ENCODE data around the gene EML4. TPM values are rescaled to one million over a fixed set of nuclear protein-coding genes. Genes with fewer than 3 reads are reported as not detected.
"Not testable (repeated sequence)": the region's sequence is repeated elsewhere in the genome, so short reads cannot be mapped to it uniquely, and the experiment has no call there.

Gene EML4
- total RNA-seq, 2 experiments from 2014 or later: 58.2 to 59.7 TPM

DNA sequence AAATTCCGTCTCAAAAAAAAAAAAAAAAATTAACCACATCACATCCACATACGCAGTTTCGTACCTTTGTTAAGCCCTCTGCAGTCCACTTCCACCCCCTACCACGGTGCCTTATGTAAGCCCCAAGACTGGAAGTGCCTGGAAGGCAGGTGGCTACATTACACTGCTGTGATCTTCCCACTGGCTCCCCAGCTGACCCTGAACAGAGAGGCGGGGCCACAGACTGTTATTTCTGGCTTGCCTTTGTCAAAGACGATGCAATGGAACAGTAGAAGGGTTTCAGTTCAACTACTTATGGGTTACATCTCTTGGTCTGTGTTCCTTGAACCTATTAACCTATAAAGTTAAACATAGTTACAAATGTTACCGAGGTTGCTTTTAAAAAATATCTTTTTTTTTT, 207.6 kb downstream of the EML4 start:
- POLR2A ChIA-PET: no interaction called here
- ATAC-seq: no peak
- CTCF ChIA-PET: no interaction called here

GRCh38 chr2:42378415-42378814, 209.3 kb downstream of the EML4 start:
- no peak for TF ChIP-seq CTCF (IDR thresholded peaks at IDR 0.05)
- ChIA-PET CTCF (no interaction called here), POLR2A (no interaction called here)

More for the DNA sequence above, 207.6 kb downstream of the EML4 start:
- DNase-seq: no peak
- no peak overlapping the region for H3K27ac Mint-ChIP-seq
- no peaks in the 10 kb centered on the region for H3K36me3 Mint-ChIP-seq (ENCODE audit: low read depth)
- no peaks in the 10 kb centered on the region for H3K4me1 Mint-ChIP-seq (ENCODE audit: low read depth)
- H3K27me3 Mint-ChIP-seq: no peaks in the 10 kb centered on the region
- TF ChIP-seq CTCF (IDR thresholded peaks at IDR 0.05): no peak
- intact Hi-C loops (cut with micrococcal nuclease): no loop called here
- H3K9me3 Mint-ChIP-seq: no peaks in the 10 kb centered on the region
- no peak overlapping the region for H3K4me3 Mint-ChIP-seq

GRCh38 chr2:42380026-42380425, 210.9 kb downstream of the EML4 start:
- H3K4me3 Mint-ChIP-seq; ATAC-seq; H3K27ac Mint-ChIP-seq; H3K9me3 Mint-ChIP-seq; H3K36me3 Mint-ChIP-seq (ENCODE audit: low read depth); H3K27me3 Mint-ChIP-seq; intact Hi-C loops (cut with micrococcal nuclease); DNase-seq; H3K4me1 Mint-ChIP-seq (ENCODE audit: low read depth); CTCF ChIA-PET; POLR2A ChIA-PET: not testable (repeated sequence)

More at GRCh38 chr2:42378415-42378814, 209.3 kb downstream of the EML4 start:
- ATAC-seq (no peak), DNase-seq (no peak)
- Mint-ChIP-seq H3K9me3 (no peaks in the 10 kb centered on the region), H3K27me3 (no peaks in the 10 kb centered on the region), H3K4me1 (ENCODE audit: low read depth) (no peaks in the 10 kb centered on the region), H3K36me3 (ENCODE audit: low read depth) (no peaks in the 10 kb centered on the region), H3K27ac (no peak overlapping the region), H3K4me3 (no peak overlapping the region)
- intact Hi-C loops (cut with micrococcal nuclease): no loop called here

GRCh38 chr2:42382144-42382543, 213.0 kb downstream of the EML4 start:
- Mint-ChIP-seq H3K9me3 (no peaks in the 10 kb centered on the region), H3K36me3 (ENCODE audit: low read depth) (no peaks in the 10 kb centered on the region), H3K4me1 (ENCODE audit: low read depth) (no peaks in the 10 kb centered on the region), H3K4me3 (no peak overlapping the region), H3K27ac (no peak overlapping the region), H3K27me3 (no peaks in the 10 kb centered on the region)
- ChIA-PET POLR2A (no interaction called here), CTCF (no interaction called here)
- no peak for TF ChIP-seq CTCF (IDR thresholded peaks at IDR 0.05)
- intact Hi-C loops (cut with micrococcal nuclease): no loop called here
- ATAC-seq: no peak
- DNase-seq: no peak

Other genes starting within 250 kb of the EML4 start
- gene PKDCC, start 121.3 kb upstream of the EML4 start, total RNA-seq: not detected
- 100 to 1,000 TPM; 113 to 115 TPM for gene COX7A2L, start 191.9 kb downstream of the EML4 start, total RNA-seq